H54 (cell line): ENCODE data around the gene BCAS1.
A peak's percentile ranks its signal among the peaks of the same experiment; 100 is the strongest.

Experiments used
- DNase-seq: peaks from one replicate; pipeline ENCODE4 v3.0.0; 2011; ENCODE audit warnings: low spot score, mixed read lengths; ENCODE audit not compliant: insufficient read length
- FAIRE-seq: peaks from 3 replicates; lab custom pipeline; 2011; peaks lifted over from hg19 to GRCh38; lab: Jason Lieb, UNC
- POLR2A ChIP-seq: IDR thresholded peaks from 2 replicates; pipeline ENCODE4 v1.6.1; 2011; ENCODE audit warnings: low read depth, mild to moderate bottlenecking, low read length

The BCAS1 gene

DNA sequence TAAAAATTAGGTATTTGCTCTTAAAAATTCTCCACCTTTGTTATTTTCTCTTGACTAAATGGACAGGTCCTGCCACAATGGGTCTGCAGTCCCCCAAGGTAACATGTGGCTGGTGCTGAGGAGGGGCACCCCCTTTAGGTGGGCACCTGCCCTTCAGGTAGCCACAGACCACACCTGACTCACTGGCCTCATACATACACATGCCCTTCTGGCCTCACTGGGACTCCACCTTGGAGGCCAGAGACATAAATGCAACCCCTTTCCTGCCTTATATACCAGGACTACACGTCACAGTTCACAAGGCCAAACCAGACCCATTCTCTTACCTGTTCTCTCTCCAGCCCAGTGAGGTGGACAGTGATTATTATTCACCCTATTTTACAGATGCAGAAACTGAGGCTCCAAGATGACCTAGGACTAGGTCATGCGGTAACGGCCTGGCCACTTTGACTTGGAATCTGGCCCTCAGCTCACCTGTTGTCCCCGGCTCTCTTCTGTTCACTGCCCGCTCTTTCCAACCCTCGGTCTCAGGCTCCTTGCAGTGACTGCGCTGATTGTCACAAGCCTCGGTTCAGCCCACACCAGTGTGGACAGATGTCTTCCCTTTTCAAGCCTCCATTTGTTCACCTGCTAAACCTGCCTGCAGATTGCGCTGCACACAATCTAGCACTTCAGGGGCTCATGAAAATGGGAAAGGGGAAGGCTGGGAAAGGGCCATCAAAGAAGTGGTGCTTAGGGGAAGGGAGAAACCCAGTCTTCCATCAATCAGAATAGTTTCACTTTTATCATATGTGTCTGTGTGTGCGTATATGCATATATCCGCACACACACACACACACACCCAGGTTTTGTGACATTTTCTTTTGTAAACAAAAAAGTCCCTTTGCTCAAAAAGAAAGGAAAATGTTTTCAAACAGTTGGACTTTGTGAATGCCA, 121.7 kb downstream of the BCAS1 start:
- TF ChIP-seq POLR2A: no peak
- DNase-seq (no peak), FAIRE-seq (no peak)

DNA sequence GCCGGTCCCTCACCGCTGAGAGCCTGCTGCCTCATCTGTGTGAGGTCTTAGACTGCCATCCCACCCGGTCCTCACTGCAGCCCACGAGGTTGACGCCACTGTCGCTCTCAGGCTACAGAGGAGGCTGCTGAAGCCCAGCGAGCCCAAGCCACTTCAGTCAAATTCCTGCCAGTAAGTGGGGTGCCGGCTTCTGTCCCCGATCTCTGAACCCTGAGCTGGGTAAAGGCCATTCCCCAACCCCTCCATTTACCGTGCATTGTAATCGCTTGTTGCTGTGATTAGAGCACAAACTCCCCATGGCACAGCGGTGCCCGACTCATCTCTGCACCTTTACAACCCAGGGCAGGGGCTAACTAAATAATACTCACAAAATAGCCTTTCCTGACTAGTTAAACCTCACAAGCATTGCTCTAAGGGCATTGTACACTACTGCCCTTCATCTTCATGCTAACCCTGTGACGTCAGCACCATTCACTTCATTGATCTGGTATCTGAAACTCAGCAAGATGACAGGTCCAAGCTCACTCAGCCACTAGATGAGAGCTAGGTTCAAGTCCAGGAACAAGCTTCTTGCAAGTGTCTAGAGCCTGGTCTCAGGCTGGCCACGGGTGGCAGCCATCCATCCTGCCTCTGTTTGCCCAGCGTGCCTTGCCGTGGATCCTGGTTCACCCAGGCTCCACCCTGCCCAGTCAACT, 122.7 kb downstream of the BCAS1 start:
- FAIRE-seq (no peak), DNase-seq (no peak)
- TF ChIP-seq POLR2A: no peak

DNA sequence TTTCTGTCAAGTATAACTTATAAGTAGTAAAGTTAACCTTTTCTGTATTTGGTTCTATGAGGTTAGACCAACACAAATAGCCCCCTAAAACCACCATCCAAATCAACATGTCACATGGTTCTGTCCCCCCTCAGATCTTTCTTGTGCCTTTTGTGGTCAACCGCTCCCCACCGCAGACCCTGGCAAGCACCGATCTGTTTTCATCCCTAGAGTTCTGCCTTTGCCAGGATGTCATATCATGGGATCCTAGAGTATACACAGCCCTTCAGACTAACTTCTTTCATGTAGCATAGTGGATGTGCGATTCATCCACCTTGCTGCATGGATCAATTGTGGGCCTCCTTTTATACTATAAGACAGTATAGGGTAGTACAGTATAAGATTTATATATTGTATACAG, 124.3 kb downstream of the BCAS1 start:
- no peak for TF ChIP-seq POLR2A
- FAIRE-seq: no peak
- DNase-seq: no peak

DNA sequence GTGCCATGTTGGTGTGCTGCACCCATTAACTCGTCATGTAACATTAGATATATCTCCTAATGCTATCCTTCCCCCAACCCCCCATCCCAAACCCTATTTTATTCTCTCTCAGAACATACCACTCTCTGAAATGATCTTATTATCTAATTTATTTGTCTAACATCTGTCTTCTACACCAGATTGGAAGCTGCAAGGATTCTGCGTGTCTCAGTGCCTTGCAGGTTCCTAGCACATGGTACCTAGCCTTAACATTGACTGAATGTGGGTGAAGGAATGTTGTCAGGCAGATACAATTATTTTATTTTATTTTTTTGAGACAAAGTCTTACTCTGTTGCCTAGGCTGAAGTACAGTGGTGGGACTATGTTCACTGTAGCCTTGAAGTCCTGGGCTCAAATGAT, 124.9 kb downstream of the BCAS1 start:
- DNase-seq: no peak
- FAIRE-seq: no peak
- TF ChIP-seq POLR2A: no peak

DNA sequence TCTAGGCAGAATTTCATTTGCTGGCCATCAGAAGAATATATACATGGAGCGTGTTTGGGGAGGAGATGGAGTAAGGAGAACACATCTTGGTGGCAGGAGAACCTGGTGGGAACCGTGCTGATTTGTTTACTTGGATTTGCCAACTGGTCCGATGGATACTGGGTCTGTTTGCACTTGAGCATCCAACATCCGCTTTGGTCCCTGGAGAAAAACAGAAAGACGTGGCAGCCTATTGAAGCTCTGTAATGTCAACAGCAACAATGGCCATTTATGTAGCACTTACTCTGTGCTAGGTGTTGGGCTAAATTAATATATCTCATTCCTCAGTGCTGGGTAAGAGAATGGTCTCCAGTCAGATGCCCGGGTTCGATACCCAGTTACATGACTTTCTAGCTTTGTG, 125.6 kb downstream of the BCAS1 start:
- no peak for DNase-seq
- no peak for FAIRE-seq
- no peak for TF ChIP-seq POLR2A

DNA sequence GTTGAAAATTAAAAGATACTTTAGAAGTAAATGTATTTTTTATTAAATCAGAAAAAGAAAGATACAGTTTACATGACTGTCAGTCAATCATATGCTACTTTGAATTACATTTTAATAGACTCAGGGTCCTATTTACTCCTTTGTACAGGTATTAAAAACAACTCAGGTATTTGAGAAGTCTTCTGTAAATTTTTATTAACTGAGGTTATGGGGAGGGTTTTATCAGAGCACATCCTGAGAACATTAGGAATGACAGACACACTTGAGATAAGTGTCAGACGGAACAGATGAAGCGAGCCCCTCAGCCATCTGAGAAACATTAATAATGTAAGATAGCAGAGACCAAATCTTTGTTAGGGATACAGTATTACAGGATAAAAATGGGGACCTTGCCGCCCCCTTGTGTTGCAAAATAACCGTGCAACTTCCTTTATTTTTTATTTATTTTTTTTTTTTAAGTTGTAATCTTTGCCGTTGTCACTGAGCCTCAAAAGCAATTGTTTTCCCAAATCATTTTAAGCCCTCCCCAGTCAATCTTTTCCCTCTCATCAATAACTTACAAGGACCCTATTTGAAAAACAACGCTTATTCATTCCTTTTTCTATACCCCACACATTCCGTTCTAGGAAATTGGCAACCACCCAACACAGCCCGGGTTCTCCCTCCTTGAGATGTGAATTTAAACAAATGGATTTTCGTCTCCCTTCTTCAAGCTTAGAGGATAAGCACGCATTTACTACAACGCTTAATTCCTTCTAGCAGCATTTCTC, 126.7 kb downstream of the BCAS1 start:
- TF ChIP-seq POLR2A: no peak
- no peak for FAIRE-seq
- DNase-seq: no peak

DNA sequence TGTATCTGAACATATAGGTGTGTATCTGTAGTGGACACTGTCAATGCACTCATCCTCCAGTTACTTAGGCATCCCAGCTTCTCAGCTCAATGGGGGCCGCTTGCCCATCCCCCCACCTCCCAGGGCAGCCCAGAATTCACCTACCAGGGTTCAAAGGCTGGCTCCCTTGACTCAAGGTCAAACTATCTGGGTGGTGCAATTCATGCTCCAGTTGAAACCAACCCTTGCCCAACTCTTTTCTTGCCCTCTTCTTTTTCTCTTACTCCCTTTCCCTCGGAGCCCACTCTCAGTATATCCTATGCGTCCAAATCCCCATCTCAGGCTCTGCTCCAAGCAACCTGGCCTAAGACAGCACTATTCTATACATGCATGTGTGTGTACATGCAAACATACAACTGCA, 127.4 kb downstream of the BCAS1 start:
- FAIRE-seq (no peak), DNase-seq (no peak)
- TF ChIP-seq POLR2A: no peak

DNA sequence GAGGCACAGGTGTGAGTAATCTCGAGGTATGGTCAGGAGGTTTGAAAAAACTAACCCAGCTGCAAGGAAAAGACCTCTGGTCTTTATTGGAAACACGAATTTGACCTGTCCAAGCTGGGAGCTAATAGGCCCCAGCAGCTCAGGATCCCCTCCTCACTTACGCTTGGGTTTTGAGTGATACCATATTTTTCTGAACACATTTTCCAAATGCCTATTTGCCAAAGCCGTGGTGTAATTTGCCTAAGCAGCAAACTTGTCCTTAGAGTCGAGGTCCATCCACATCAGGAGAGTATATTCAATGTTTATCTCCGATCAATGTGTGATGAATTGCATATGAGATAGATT, 128.0 kb downstream of the BCAS1 start:
- DNase-seq: no peak
- TF ChIP-seq POLR2A: no peak
- FAIRE-seq: no peak

DNA sequence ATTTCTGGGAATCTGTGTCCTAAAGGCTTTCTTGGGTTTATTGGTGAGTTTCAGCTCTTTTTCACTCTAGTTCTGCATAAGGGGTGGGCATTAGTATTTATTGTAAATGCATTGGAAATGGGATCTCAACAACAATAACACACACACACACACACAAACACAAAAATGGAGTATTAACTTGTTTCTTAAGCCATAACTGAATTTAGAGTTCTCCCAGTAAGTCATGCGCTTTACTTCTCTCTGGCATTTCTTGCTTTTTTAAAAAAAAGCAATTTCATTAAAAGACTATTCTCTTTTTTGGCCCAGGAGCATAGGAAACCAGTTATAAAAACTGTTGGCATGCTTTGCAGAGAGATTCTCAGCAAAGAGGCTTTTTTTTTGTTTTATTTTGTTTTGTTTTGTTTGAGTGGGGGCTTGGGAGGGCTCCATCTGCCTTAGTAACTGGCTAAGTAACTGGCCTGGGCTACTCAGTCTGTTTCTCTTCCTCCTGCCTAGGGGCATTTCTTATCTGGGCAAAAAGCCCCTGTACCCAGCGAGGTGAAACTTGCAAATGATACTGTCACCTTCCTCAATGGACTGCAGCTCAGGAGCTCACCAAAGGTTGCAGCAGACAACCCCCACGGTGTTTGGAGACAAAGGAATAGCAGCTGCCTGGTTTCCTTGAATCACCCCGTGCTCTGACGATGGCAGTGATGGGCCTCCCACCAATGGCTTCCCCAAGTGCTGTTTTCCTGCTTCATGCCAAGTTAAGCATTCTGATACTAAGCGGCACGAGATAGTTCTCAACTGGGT, 128.5 kb downstream of the BCAS1 start:
- no peak for TF ChIP-seq POLR2A
- DNase-seq: no peak
- no peak for FAIRE-seq

DNA sequence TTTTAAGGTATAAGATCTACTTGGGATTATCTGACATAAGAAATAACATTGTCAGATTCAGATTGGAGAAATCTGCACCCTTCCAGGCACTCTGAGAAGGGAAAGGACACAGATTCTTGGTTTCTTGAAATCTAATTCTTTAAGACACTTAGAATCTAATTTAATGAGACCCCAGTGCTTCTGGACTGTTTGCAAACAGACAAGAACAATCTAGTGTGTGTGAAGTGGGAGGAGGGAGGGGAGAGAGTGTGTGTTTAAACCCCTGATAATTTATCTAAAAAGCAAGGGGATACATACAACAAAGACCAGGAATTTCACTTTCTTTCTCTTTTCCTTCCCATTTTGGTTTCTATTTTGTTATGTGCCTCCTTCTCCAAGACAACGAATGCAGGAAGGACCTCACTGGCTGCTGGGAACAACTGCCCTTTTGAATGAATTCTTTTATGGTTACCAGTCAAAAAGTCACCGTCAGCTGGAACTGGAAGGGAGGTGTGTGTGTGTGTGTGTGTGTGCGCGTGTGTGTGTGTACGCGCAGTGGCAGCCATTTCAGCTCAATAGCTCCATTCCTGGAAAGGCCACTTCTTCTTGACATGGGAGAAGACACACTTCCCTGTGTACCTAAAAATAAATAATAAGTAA, 129.4 kb downstream of the BCAS1 start:
- FAIRE-seq: no peak

DNA sequence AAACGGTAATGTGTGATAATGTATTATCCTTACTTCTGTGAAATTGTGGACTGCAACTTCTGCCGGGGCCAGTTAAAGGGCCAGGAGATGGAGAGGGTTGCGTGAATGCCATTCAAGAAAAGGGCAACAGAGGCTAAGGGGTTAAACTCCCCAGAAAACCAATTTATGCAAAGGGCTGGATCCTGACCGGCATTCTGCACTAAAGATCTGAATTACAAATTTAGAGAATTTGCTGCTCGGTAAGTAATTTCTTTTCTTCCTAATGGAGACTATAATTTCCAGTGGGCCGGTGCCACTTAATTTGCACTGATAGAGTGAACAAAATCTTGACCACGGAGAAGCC, 130.1 kb downstream of the BCAS1 start:
- FAIRE-seq (no peak), DNase-seq (no peak)
- TF ChIP-seq POLR2A: no peak

More for the DNA sequence above, 129.4 kb downstream of the BCAS1 start:
- no peak for TF ChIP-seq POLR2A
- peak; percentile 42 for DNase-seq

DNA sequence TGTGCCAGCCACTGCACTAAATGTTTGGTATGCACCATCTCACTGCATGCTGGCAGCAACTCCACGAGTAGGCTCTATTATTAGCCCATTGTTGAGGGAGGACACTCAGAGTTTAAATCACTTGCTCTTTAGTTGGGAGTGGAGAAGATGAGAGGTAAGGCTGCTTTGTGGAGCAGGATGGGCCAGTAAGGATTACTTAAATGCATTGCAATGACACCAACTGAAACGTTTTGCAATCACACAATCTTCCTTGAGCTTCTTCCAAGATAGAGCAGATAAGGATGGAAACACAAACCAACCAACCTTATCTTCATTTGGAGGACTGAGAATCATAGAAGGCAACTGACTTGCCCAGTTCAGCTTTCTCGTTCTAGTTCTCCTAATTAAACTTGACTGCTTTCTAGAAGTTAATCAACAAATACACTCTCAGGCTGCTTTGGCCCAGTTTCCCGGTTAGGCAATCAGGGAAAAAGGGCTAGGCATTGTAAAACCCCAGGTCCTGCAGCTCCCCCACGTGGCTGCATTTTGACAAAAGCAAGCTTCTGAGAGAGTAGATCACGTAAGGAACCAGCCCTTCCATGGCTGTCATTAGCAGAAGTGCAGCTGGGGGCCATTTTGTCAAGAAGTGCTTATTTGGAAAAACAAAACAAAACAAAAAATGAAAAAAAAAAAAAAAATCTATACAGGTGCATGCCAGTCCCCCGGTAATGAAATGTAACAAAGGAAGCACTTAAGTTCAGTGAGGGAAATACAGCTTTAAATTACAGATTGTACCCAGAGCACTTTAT, 130.6 kb downstream of the BCAS1 start:
- FAIRE-seq: no peak
- peak; percentile 37 for DNase-seq
- TF ChIP-seq POLR2A: no peak
